Measurements from ENCODE around the gene ERBB4.
"Not testable (repeated sequence)": the region's sequence is repeated elsewhere in the genome, so short reads cannot be mapped to it uniquely, and the experiment has no call there.

Gene ERBB4

DNA sequence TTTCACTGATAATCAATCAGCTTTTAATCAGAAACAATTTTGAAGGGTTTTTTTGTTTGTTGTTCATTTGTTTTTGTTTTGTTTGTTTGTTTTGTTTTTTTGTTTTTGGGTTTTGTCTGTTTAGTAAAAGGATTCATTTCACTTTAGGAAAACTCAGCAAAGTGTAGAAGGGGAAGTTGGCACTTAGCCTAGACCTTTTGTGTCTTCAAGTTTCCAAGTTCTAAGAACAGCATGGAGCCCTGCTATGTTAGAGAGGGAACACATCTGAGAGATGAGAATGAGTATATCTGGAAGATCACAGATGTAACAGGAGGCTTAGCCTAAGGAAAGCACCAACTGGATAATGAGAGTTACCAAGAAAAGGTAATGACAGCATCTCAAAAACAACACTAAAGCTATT lies 501.5 kb downstream of the ERBB4 start:
- no peak for DNase-seq

DNA sequence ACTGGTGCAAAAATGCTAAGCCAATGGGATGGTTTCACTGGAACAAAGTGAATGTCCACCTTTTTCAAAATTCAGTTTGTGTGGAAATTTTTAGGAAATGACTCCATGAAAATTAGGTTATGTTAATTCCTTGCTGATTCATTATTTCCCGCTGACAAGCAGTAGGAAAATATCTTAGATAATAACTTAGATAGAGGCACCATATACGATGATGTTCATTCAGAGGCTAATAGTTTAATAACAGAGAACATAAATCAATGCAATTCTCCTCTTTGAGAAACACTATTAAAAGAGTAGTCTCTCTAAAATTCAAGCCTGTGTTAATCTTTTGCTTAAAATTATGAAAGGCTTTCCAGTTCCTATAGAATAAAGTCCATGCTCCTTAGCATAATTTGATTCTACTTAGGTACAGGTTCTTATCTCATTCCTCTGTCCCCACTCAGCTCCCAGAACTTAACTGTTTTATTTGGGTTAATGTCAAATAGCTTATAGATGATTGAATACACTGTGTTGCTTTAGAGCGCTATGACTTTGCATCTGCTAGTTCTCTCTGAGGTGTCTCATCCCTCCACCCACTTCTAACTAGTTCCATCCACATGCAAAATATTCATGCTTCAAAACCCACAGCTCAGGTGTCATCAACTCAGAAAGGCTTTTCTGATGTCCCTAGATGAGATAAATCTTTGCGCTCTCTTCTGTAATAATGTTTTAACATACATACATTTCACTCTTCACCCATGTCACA lies 503.6 kb downstream of the ERBB4 start:
- DNase-seq: no peak

DNA sequence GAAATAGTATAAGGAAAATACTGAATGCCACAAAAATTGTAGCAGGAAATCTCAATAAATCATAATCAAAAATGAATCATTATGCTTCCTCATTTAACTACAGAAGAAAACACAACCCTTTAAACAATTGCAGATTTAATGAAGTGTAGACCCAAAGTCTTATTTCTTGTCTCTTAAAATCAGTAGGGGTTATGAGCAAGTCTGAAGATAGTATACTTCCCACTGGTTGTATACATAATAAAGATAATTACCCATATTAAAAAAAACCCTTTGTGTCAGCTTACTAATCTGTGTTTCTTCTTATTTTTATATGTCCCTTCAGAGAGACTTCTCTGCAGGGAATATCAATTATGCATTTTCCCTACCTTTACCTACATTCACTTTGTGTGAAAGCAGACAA lies 504.7 kb downstream of the ERBB4 start:
- no peak for DNase-seq

DNA sequence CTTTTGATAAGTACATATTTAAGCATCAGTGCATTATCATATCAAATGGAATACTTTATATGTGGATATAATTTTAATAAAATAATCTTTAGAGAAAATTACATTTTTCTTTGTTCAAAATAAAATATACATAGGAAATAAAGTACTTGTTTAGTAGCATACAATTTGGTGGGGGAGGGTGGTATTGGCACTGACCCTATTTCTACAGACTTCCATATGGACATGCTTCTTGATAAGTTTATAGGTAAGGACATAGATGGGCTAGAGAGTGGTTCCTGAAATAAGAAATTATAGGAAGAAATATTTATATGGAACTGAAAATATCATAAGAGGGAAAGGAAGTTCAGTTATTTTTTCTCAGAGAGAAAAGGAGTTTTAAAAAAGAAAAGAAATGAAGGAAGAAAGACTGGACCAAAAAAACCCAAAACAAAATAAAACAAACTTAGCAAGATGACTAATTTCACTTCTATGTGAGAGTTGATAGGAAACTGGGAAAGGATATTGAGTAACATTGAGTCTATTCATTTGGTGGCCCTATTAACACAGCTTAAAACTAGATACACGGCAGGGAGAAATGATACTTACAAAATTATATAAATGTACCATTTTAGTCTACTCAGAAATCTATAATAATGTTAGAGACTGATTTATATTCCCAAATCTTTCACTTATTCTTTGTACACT lies 505.9 kb downstream of the ERBB4 start:
- DNase-seq: no peak

DNA sequence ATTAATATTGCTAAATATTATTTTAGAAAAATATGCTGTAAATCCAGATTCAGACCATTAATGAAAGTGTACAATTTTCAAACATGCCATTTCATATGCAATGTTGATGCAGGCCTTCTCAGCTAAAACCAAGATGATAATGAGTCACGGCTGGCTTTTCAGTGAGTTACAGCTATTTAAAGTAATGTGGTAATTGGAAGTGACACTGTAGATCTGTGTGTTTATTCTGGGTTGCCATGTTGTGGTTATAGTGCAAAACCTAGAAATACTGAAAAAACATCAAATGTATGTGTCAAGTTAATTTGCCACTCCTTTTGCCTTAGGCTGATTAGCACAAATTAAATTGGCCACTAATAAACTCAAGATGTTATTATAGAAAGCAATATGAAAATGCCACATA lies 506.6 kb downstream of the ERBB4 start:
- DNase-seq: no peak

DNA sequence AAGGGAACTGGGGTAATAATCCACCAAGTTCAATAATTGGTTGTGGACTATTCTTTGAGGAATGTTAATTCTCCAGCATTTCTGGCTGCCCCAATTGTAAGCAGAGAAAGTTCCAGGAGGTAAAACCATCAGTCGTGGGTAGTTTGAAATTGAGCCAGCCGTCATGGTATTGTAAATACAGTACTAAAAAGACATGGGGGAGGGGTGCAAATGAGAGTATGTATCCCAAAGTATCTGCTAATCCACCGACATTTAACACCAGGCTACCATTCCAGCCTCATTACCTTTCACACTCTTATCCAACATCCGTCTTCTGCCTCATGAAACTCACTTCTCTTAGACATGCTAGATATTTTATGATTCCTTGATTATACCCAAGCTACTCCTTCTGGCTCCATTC lies 507.9 kb downstream of the ERBB4 start:
- DNase-seq: no peak

DNA sequence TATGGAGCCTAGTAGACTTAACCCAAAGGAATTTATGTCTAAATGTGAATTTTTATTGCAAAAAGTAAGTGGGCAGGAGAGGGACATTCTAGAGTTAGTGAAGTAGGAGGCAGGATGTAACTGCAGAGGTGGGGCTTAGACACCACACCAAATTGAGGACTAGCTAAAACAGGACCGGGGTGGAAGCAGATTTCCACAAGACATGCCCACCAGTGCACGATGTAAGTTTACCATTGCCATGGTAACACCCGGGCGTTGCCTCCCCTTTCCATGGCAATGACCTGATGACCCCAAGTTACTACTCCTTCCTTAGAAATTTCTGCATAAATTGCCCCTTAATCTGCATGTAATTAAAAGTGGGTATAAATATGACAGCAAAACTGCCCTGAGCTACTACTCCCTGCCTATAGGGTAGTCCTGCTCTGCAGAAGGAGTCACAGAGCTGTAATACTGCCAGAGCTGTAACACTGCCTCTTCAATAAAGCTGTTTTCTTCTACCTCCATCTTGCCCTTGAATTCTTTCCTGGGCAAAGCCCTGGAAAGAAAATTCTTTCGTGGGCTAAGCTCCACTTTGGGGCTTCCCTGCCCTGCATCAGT lies 509.7 kb downstream of the ERBB4 start:
- DNase-seq: no peak

DNA sequence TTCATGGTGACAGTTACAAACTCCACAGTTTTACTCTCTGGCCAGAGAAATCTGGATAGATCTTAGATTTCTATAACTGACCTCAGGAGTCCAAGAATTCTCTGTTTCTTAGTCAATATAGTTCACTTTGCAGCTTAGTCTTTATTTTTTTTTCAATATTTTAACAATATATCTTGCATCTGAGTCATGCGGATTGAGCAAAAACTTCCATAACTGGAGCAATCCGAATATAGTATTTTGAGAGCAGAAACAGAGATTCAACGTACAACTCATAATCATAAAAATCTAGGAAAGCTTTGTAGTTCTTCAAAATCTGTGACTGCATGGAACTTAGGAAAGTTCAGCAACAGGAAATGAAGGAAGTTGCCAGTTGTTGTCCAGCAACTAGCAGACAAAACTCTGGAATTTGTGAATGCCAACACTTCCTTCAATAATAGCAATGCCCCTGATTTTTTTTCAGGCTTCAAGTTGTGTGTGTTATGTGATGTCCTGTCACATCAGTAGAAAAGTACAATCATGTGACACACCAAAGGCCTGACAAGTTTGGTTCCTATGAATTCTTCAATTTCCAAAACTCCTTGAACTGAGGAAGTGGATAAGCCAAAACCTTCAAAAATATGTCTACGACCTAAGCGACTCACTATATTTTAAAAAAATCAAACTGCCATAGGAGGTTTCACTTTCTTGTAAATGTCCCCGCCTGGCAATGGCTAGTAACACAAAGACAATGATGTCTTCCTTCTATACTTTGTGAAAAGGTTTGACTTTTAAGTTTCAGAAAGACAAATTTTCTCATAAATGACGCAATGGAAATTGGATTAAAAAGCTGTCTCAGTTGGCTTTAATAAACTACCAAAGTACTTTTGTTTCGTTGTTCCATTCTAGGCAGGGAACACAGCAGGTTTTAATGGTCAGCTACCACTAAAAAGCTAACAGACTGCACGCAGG lies 510.6 kb downstream of the ERBB4 start:
- no peak for DNase-seq

DNA sequence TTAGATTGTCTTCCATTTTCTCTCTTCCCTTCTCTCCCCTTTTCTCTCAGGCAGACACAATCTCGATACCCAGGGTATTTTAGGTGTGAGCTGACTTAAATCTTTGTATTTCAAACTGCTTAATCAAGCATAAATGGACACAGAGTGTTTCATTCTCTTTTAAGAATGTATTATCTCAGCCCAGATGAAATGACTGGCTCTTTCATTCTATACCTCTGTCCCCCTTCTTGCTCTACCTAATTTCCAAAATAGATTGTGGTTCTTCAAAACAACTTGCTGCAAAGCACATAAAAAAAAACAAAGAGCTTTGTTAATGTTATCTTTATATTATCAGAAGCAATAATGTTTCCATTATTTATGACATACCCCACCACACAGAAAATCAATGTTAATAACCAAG lies 514.6 kb downstream of the ERBB4 start:
- no peak for DNase-seq

DNA sequence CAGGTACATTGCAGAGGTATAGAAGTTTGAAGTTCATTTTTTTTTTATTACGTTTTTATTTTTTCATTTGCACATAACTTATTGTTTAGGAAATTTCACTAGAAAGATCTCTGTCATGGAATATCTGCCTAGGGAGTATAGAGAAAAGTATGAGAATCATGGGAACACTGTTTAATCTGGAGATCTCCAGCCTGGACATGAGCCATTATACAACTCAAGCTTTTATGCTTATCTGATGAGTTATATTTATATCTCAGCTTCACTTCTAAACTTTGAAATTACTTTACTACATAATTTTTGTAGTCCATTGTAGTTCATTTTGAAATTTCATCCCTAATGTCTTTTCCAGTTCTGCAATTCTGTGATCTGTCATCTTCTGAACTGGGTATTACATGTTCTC lies 515.6 kb downstream of the ERBB4 start:
- DNase-seq: no peak

DNA sequence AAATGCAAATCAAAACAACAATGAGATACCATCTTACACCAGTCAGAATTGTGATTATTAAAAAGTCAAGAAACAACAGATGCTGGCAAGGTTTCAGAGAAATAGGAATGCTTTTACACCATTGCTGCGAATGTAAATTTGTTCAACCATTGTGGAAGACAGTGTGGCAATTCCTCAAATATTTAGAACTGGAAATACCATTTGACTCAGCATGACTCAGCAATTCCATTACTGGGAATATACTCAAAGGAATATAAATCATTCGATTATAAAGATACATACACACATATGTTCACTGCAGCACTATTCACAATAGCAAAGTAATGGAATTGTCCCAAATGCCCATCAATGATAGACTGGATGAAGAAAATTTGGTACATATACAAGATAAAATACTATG lies 516.7 kb downstream of the ERBB4 start:
- no peak for DNase-seq

DNA sequence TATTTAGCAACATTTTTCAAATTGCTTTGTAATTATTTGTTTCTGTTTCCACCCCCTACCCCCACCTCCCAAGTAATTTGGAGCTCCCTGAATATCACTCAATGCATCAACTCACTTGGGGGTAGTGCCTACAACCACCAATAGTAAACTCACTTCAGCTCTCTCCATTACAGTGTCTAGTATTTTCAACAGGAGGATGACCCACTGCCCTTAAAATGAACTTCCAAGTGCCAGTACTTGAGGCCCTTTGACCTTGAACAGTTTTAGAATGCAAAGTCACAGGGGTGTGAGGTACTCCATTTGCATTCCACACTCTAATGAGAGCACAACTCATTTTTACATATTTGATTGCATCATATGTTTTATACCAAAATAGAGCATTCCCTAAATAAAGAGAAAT lies 523.0 kb downstream of the ERBB4 start:
- DNase-seq: no peak

DNA sequence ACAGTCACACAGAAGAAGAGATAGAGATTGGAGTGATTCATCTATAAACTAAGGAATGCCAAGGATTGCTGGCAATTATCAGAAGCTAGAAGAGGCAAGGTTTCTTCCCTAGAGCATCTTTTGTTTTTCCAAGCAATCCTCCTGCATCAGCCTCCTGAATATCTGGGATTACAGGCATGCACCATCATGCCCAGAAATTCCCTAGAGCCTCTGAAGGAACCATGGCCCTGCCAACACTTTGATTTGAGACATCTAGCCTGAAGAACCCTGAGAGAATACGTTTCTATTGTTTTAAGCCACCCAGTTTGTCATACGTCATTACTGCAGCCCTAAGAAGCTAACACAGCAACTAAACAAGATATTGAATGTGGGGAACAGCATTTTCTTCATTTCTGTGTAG lies 525.0 kb downstream of the ERBB4 start:
- DNase-seq: no peak

DNA sequence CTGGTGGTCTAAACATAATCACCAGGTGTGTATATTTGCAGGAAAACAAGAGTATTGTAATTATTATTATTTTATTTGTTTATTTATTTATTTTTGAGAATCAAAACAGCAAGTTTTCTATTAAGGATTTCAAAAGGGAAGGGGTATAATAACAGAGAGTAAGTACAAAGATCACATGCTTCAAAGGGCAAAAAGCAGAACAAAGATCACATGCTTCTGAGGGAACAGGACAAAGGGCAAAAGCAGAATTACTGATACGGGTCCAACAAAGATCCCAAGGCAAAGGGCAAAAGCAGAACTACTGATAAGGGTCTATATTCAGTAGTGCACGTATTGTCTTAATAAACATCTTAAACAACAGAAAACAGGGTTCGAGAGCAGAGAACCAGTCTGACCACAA lies 528.3 kb downstream of the ERBB4 start:
- DNase-seq: not testable (repeated sequence)

DNA sequence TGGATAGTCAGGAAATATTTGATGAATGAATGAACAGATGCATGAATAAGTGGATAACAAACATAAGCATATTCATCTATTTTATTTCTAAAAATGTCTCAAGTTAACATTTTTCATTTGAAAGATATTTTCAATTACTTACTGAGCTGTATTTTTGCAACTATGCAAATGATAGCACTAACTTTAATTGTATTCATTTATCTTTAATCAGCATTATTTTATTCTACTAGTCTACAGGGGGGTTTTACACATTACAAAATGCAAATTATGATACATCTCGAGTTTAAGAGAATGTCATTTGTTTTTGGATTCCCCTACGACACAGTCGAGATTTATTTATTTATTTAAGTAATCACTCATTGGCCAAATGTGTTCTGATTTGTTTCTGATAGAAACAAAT lies 530.6 kb downstream of the ERBB4 start:
- DNase-seq: no peak

DNA sequence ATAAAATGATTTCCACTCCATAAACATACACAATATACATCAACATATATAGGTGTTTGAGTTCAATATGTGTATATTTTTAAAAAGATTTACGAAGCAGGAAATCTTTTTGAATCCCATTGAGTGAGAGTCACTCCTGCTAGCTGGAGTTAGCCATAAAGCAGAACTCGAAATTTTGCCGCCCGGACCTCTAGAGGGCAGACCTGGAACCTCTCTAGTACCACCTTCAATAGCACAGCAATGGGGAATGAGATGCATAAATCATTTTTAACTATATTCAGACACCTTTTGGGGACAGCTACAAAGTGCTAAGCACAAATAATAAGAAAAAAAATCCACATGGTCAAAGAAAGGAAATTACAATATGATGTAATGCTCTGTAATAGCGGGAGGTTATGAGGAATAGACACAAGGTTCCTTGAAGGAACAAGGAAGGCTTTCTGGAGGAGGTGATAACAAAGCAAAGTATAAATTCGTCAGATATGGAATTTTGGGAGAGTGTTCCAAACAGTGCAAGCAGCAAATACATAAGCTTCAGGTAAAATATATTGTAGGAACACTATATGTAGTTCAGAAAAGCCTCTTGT lies 533.4 kb downstream of the ERBB4 start:
- DNase-seq: no peak

DNA sequence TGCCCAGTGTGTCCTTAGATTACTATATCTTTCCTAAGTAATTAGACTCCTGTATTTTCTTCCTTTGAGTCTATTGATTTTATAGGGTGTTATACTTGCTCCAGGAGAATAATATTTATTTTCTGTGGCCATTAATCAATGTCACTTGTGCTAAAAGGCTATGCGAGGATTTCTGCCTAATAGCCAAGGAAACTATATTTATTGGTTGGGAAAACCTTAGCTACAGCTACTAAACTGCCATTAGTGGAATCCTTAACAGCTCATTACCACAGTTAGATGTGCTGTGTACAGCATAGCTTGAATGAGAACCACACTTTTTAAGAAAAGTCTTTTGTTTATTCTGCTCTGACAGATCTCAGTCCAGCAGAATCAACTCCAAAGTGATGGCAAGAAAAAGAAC lies 537.3 kb downstream of the ERBB4 start:
- no peak for DNase-seq

DNA sequence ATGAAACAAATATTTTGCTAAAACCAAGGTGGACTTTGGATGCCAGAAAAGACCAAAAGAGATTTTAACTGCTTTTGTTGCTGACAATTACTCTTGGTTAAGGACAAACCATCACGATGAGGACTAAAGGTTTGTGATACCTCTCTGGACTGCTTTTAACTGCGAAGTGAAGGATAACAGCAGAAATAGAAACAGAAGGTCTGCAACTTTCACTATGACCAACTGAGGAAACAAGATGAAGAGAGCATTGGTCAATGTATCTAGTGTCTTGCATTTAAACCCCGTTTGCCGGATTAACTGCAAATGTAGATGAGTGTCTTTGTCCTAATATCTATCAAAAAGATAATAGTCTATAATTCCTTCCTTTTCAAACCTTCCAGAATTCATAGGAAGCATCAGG lies 541.7 kb downstream of the ERBB4 start:
- no peak for DNase-seq

DNA sequence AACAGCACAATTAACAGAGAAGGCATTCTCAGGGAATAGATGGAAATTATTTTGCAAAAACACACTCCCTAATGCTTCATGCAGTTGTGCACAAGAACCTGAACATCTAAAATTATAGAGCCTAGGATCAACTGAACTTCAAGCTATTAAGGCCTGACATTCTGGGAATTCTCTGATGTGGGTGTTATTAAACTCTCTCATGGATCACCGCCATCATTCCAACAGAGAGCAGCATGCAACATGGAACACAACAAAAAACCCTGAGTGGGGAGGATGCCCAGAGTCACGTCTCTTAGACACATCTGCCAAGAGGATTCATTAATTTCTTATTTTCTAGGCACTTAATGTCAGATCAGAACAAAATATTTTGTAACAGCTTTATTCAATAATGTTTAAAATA lies 543.8 kb downstream of the ERBB4 start:
- DNase-seq: no peak

DNA sequence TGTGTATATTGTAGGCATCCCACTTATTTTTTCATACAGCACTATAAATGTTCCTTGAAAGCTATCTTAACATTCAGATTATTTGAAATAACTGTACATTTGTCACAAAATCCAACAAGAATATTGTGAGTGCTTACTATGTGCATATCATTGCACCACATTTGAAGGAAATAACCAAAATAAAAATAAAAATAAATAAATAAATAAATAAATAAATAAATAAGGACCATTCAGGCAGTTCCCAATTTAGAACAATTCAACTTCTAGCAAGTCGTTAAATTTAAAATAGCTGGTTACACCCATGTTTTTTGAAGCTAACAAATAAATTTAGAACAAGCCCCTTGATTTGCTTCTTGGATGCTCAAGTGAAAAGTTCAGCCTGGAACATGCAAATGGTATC lies 548.3 kb downstream of the ERBB4 start:
- no peak for DNase-seq

DNA sequence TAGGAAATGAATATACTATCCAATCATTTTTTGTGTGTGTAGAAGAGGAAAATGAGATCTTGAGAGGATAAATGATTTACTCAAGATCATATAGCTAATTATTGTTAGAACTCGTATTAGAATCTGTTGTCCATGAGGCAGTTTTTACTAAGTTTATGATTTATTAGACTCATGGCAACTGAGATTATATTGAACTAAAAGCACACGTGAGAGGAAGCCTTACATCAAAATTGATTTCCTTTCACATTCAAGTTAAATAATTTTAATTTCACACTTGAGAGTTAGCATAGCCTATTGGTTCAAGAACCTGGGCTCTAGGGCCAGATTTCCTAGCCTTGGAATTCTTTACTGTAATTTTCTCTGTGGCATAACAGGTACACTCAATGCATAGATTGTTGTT lies 552.3 kb downstream of the ERBB4 start:
- no peak for DNase-seq

DNA sequence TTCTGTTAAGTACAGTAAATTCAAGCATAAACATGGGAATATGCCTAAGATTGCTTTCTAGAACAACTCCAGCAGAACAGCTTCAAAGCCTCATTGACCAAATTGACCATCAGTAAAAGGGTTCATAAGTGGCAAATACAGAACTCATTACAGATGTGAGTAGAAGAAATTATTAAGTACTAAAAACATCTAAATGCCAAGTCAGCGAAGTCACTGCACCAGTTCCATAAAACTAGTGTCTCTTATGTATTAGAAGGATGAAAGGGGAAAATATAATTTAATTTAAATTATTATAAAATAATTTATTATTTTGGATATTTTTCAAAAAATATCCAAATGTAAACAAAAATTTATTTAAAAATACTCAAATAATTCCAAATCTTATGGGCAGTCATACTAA lies 553.2 kb downstream of the ERBB4 start:
- no peak for DNase-seq

DNA sequence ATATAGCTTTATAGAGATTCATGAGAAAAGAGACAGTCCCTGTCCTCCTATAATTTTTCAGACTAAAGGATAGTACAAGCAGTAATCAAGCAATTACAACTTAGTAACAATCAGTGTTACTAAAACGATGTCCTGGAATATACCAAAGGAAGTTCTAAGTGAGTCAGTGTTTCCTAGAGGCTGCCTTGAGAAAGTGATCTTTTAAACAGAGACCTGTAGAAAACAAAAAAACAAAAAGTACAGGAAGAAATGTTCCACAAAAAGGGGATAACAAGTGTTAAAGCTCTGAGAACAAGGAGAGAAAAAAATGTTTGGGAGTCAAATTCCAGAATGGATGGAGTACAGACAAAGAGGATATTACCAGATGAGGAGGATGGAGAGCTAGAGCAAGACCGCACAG lies 556.4 kb downstream of the ERBB4 start:
- DNase-seq: no peak

Measured in GF-D8 (cell line).